ENCODE data around the gene HOXA2.

HOXA2 gene

GRCh38 chr7:27112955-27113949, 10.8 kb upstream of the HOXA2 start (continued):
- TF ChIP-seq TSHZ1 (tag by site-specific recombination; IDR thresholded peaks at IDR 0.05; ENCODE audit: borderline replicate concordance) (no peak), ZBTB17 (tag by site-specific recombination; IDR thresholded peaks at IDR 0.05) (no peak), MYNN (tag by site-specific recombination; IDR thresholded peaks at IDR 0.05; ENCODE audit: borderline replicate concordance) (no peak), ZNF544 (tag by site-specific recombination; IDR thresholded peaks at IDR 0.05) (no peak), YY2 (tag by site-specific recombination; IDR thresholded peaks at IDR 0.05) (0 out of 2 replicates have a peak, but pooled peaks have one; percentile 36), ZNF837 (tag by site-specific recombination; IDR thresholded peaks at IDR 0.05) (no peak), ZNF10 (tag by site-specific recombination; IDR thresholded peaks at IDR 0.05) (no peak), ZNF513 (tag by site-specific recombination; IDR thresholded peaks at IDR 0.05) (no peak), ZBTB10 (tag by site-specific recombination; IDR thresholded peaks at IDR 0.05) (no peak), GLIS2 (tag by site-specific recombination; IDR thresholded peaks at IDR 0.05) (no peak), PBX3 (CRISPR knock-in tag; IDR thresholded peaks at IDR 0.05) (no peak), WT1 (tag by site-specific recombination; IDR thresholded peaks at IDR 0.05) (0 out of 2 replicates have a peak, but pooled peaks have one; percentile 30), ZNF670 (tag by site-specific recombination; IDR thresholded peaks at IDR 0.05; ENCODE audit: low read depth) (no peak), ZNF558 (tag by site-specific recombination; IDR thresholded peaks at IDR 0.05) (no peak), IKZF3 (tag by site-specific recombination; IDR thresholded peaks at IDR 0.05) (peak; percentile 62; the same call in 1 of the 2 replicates), ZNF112 (tag by site-specific recombination; IDR thresholded peaks at IDR 0.05) (no peak), HOXA7 (CRISPR knock-in tag; IDR thresholded peaks at IDR 0.05; ENCODE audit: borderline replicate concordance) (no peak), ZNF76 (tag by site-specific recombination; IDR thresholded peaks at IDR 0.05; ENCODE audit: borderline replicate concordance, low read depth) (no peak), ZNF843 (tag by site-specific recombination; IDR thresholded peaks at IDR 0.05) (0 out of 2 replicates have a peak, but pooled peaks have one; percentile 62), ZNF16 (tag by site-specific recombination; IDR thresholded peaks at IDR 0.05; ENCODE audit: low read depth) (no peak), ZBTB8A (tag by site-specific recombination; IDR thresholded peaks at IDR 0.05) (peak; percentile 33; the same call in 1 of the 2 replicates), KLF7 (tag by site-specific recombination; IDR thresholded peaks at IDR 0.05; ENCODE audit: borderline replicate concordance) (no peak), ZNF658 (tag by site-specific recombination; IDR thresholded peaks at IDR 0.05) (no peak), ZNF704 (tag by site-specific recombination; IDR thresholded peaks at IDR 0.05) (no peak), ZNF596 (tag by site-specific recombination; IDR thresholded peaks at IDR 0.05) (no peak), ZNF202 (tag by site-specific recombination; IDR thresholded peaks at IDR 0.05; ENCODE audit: borderline replicate concordance) (no peak), ZNF132 (tag by site-specific recombination; IDR thresholded peaks at IDR 0.05; ENCODE audit: borderline replicate concordance) (no peak), ZNF354C (tag by site-specific recombination; IDR thresholded peaks at IDR 0.05; ENCODE audit: borderline replicate concordance, low read depth) (no peak), ZNF791 (tag by site-specific recombination; IDR thresholded peaks at IDR 0.05) (no peak), ZNF423 (tag by site-specific recombination; IDR thresholded peaks at IDR 0.05) (no peak)

Measured in HEK293 (cell line).